AG04449 (cell line): Measurements from ENCODE around the gene PSMG1.
"Not testable (repeated sequence)": the region's sequence is repeated elsewhere in the genome, so short reads cannot be mapped to it uniquely, and the experiment has no call there.

Source experiments
- CTCF ChIA-PET: fragments of 350-600 bp; formaldehyde crosslinking; extraction: SDS; loops from one replicate; lab custom pipeline; 2021; ENCODE audit warnings: antibody characterized with exemption; lab: Yijun Ruan, JAX
- POLR2A ChIA-PET: fragments of 400-600, 350-600 bp; formaldehyde crosslinking; extraction: SDS; loops from one replicate; lab custom pipeline; 2020; ENCODE audit warnings: antibody characterized with exemption, inconsistent platforms; lab: Yijun Ruan, JAX
- DNase-seq: peaks from one replicate; pipeline ENCODE4 v3.0.0-alpha.2; 2010; ENCODE audit warnings: low read depth, low spot score
- H3K4me3 ChIP-seq: 2 replicates; pipeline ENCODE4 v1.5.1; 2011; ENCODE audit warnings: low read depth, mild to moderate bottlenecking, control low read depth, low read length
- TF ChIP-seq, protein P1 (sequence below): IDR thresholded peaks from one replicate; pipeline ENCODE4 v1.5.1; 2011; ENCODE audit warnings: mild to moderate bottlenecking, moderate library complexity, low read length, control low read depth, inconsistent platforms; ENCODE audit not compliant: insufficient read depth; ENCODE audit errors: missing control alignments

Gene PSMG1, protein sequence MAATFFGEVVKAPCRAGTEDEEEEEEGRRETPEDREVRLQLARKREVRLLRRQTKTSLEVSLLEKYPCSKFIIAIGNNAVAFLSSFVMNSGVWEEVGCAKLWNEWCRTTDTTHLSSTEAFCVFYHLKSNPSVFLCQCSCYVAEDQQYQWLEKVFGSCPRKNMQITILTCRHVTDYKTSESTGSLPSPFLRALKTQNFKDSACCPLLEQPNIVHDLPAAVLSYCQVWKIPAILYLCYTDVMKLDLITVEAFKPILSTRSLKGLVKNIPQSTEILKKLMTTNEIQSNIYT

DNA sequence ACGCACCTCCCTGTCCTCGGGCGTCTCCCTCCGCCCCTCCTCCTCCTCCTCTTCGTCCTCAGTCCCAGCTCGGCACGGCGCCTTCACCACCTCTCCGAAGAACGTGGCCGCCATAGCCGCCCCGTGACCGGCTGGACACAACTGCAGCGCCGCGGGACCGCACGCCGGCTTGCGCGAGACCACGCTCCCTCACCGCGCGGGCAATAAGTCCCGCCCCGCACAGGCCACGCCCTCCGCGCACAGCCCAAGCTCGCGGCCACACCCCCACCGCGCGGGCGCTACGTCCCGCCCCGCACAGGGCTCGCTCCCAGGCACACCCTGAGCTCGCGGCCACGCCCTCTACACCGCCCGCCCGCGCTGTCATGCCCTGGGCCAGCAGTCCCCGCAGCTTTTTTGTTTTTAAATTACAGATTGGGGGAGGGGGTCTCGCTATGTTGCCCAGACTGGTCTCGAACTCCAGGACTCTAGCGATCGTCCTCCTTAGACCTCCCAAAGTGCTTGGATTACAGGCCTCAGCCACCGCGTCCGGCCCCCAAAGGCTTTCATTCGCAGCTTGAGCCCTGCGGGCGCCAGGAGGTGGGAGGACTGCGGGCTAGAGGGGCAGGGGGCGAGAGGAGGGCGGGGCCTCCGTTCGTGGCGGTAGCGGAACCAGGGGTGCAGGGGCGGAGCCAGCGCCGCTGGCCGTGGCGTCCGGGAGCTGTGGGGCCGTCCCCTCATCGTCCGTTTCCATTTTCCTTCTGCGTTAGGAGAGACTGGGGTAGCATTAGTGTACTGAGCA, at the start of gene PSMG1:
Gene PSMG1 (minus strand): TSS at position 180 of the 778 bp plus-strand sequence. CDS start 66 bp downstream, at position 114.
- peak within 1 kb of the TSS; percentile 95 for H3K4me3 ChIP-seq
- ChIA-PET CTCF (interaction anchor here (1.3 to 1.4 kb wide), 2 partner anchors 12 to 258 kb away, joined by 3 to 4 read pairs; no protein-coding TSS in a partner anchor), POLR2A (interaction anchor here (0.5 to 1.2 kb wide), 3 partner anchors 12 to 227 kb away, joined by 3 to 4 read pairs (median 3); no protein-coding TSS in a partner anchor)
- TF ChIP-seq, protein P1, sequence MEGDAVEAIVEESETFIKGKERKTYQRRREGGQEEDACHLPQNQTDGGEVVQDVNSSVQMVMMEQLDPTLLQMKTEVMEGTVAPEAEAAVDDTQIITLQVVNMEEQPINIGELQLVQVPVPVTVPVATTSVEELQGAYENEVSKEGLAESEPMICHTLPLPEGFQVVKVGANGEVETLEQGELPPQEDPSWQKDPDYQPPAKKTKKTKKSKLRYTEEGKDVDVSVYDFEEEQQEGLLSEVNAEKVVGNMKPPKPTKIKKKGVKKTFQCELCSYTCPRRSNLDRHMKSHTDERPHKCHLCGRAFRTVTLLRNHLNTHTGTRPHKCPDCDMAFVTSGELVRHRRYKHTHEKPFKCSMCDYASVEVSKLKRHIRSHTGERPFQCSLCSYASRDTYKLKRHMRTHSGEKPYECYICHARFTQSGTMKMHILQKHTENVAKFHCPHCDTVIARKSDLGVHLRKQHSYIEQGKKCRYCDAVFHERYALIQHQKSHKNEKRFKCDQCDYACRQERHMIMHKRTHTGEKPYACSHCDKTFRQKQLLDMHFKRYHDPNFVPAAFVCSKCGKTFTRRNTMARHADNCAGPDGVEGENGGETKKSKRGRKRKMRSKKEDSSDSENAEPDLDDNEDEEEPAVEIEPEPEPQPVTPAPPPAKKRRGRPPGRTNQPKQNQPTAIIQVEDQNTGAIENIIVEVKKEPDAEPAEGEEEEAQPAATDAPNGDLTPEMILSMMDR, result no peak
- peak; percentile 41 for DNase-seq

DNA sequence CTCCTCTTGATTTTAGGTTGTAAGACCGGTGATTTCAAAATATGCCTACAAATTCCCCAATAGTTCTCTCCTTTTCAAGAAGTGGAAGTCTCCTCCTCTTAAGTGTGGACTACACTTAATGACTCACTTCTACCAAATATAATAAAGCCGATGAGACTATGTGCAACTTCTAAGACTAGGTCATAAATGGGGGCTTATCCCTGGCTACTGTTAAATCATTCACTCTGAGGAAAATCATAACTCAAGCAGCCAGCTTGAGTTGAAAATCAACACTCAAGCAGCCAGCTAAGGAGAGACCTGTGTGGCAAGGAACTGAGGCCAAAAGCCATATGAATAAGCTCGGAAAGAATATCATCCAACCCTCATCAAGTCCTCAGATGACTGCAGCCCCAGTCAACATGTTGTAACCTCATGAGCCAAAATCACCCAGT, 49.6 kb upstream of the PSMG1 start:
- no peak overlapping the region for H3K4me3 ChIP-seq
- CTCF ChIA-PET, result no interaction called here
- POLR2A ChIA-PET, result no interaction called here
- no peak for DNase-seq
- TF ChIP-seq, protein P1, result no peak

DNA sequence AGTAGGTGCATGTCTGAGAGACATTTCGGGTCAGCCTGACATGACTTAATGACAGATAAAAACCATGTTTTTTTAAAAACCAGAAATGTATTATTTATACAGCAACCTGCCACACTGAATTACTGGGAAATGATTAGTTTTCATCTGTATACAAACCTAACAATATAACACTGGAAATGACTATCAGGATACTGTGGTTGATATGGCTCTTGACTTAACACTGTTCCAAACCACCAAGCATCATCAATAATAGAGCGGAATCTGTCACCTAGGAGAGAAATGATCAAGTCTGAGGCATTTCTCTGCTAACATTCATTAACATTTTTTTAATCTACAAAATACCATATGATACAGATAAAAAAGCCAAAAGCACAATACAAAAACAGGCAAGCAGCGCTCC, 41.7 kb upstream of the PSMG1 start:
- TF ChIP-seq, protein P1, result no peak
- no peak for DNase-seq
- no peak overlapping the region for H3K4me3 ChIP-seq
- ChIA-PET POLR2A (no interaction called here), CTCF (no interaction called here)

DNA sequence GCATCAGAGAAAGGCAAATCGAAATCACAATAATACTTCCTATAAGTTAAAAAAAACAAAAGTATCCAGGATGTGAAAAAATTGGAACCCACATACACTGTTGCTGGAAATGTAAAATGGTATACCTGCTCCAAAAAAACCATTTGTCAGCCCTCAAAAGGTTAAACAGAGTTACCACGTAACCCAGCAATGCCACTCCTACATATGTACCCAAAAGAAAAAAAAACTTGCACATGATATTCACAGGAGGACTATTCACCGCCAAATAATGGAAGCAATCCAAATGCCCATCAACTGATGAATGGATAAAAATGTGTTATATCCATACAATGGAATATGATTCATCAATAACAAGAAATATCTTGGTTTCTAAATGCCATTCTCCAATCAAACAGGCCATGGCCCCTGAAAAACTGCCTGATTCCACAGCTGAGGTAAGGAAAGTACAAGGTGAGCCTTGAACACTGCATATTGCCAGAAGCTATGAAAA, 38.8 kb upstream of the PSMG1 start:
- POLR2A ChIA-PET, result no interaction called here
- TF ChIP-seq, protein P1, result no peak
- H3K4me3 ChIP-seq, result no peak overlapping the region
- CTCF ChIA-PET, result no interaction called here
- DNase-seq, result no peak

DNA sequence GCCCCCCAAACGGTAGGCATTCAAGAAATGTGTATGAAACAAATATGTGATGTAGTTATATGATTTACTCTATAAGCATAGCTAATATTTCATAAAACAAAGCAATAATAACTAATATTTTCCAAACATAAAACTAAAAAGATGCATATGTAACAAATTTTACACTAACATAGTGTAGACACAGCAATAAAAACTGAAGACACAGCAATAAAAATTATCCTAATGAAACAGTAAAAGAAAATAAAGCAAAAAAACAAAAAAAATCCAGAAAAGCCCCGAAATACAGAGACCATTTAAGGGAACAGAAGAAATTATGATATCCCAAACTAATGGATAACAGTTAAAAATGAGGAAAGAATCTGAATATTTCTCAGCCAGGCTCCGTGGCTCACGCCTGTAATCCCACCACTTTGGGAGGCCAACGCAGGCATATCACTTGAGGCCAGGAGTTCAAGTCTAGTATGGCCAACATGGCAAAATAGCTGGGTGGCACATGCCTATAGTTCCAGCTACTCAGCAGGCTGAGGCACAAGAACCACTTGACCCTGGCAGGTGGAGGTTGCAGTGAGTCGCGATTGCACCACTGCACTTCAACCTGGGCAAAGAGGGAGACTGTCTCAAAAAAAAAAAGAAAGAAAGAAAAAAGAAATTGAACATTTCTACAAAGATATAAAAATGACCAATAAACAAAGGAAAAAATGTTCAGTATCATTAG, 38.2 kb upstream of the PSMG1 start:
- CTCF ChIA-PET, result no interaction called here
- POLR2A ChIA-PET, result no interaction called here

DNA sequence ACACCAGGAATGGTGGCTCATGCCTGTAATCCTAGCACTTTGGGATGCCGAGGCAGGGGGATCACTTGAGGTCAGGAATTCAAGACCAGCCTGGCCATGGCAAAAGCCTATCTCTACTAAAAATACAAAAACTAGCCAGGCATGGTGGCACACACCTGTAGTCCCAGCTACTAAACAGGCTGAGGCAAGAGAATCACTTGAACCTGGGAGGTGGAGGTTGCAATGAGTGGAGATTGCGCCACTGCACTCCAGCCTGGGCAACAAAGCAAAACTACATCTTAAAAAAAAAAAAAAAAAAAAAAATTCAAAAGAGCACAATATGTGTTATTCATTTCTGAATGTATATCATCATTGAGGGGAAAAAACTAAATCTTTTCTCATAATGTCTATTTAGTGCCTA, 37.6 kb upstream of the PSMG1 start:
- POLR2A ChIA-PET, result not testable (repeated sequence)

More for the DNA sequence above, 38.2 kb upstream of the PSMG1 start:
- TF ChIP-seq, protein P1, result no peak
- no peak for DNase-seq
- H3K4me3 ChIP-seq, result no peak overlapping the region

More for the DNA sequence above, 37.6 kb upstream of the PSMG1 start:
- CTCF ChIA-PET, DNase-seq, H3K4me3 ChIP-seq: not testable (repeated sequence)
